ENCODE measurements around the gene STAT5B. TPM values are rescaled to one million over a fixed set of nuclear protein-coding genes. Genes with fewer than 3 reads are reported as not detected.
"Not testable (repeated sequence)": the region's sequence is repeated elsewhere in the genome, so short reads cannot be mapped to it uniquely, and the experiment has no call there.

STAT5B gene
- polyA plus RNA-seq, 3 donors: 28.5 to 103 (median 47.9) TPM

GRCh38 chr17:42240201-42240600 is 36.0 kb downstream of the STAT5B start:
- Mint-ChIP-seq H3K9me3 (no peaks in the 10 kb centered on the region), H3K36me3 (peaks cover 0 to 4% of the 10 kb centered on the region in 2 donors), H3K4me3 (no peak overlapping the region), H3K27me3 (ENCODE audit: low read depth in 3 of 3) (no peaks in the 10 kb centered on the region), H3K4me1 (peaks cover 8% of the 10 kb centered on the region), H3K27ac (no peak overlapping the region)
- peaks cover 95% of the 10 kb centered on the region for H3K79me2 ChIP-seq (ENCODE audit: insufficient read depth, low read length)
- H3K9me3 ChIP-seq (replicated peaks in 1 of 2; ENCODE audit: control insufficient read depth in 1 of 2, insufficient read depth in 1 of 2, low read length in 2 of 2): no peaks in the 10 kb centered on the region
- H3K27me3 ChIP-seq (ENCODE audit: control insufficient read depth in 2 of 2, insufficient read depth in 2 of 2, low read length in 2 of 2): no peaks in the 10 kb centered on the region
- no peak overlapping the region for H3K27ac ChIP-seq (ENCODE audit: low read depth in 1 of 2, low read length in 2 of 2)
- H3K4me2 ChIP-seq (replicated peaks; ENCODE audit: extremely low read depth, low read length, poor library complexity, severe bottlenecking): no peak overlapping the region
- H3K36me3 ChIP-seq (replicated peaks in 1 of 2; ENCODE audit: control insufficient read depth in 1 of 2, insufficient read depth in 2 of 2, low read length in 2 of 2): no peaks in the 10 kb centered on the region
- no peak for DNase-seq
- H2AFZ ChIP-seq (ENCODE audit: insufficient read depth, low read depth, low read length, poor library complexity, severe bottlenecking): no peak overlapping the region
- peaks cover 85% of the 10 kb centered on the region for H4K20me1 ChIP-seq (ENCODE audit: insufficient read depth, low read length)
- H3K4me3 ChIP-seq (replicated peaks in 1 of 3; ENCODE audit: low read depth in 2 of 3, low read length in 3 of 3): no peak overlapping the region
- 98% methylated on average over 3 of the region's 5 CpGs for WGBS (ENCODE audit: insufficient coverage)
- intact Hi-C loops (cut with micrococcal nuclease): no loop called here
- no peak overlapping the region for H3K9ac ChIP-seq (ENCODE audit: insufficient read depth, low read length, poor library complexity, severe bottlenecking)
- H3K4me1 ChIP-seq (ENCODE audit: control insufficient read depth in 1 of 2, insufficient read depth in 2 of 2, low read length in 2 of 2): peaks cover 0 to 4% of the 10 kb centered on the region in 2 donors
- TF ChIP-seq, protein P1, sequence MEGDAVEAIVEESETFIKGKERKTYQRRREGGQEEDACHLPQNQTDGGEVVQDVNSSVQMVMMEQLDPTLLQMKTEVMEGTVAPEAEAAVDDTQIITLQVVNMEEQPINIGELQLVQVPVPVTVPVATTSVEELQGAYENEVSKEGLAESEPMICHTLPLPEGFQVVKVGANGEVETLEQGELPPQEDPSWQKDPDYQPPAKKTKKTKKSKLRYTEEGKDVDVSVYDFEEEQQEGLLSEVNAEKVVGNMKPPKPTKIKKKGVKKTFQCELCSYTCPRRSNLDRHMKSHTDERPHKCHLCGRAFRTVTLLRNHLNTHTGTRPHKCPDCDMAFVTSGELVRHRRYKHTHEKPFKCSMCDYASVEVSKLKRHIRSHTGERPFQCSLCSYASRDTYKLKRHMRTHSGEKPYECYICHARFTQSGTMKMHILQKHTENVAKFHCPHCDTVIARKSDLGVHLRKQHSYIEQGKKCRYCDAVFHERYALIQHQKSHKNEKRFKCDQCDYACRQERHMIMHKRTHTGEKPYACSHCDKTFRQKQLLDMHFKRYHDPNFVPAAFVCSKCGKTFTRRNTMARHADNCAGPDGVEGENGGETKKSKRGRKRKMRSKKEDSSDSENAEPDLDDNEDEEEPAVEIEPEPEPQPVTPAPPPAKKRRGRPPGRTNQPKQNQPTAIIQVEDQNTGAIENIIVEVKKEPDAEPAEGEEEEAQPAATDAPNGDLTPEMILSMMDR (IDR thresholded peaks at IDR 0.05): no peak

GRCh38 chr17:42239576-42239975 is 36.6 kb downstream of the STAT5B start:
- H4K20me1 ChIP-seq (ENCODE audit: insufficient read depth, low read length): peaks cover 91% of the 10 kb centered on the region
- peaks cover 14% of the 10 kb centered on the region for H3K4me1 Mint-ChIP-seq
- H3K79me2 ChIP-seq (ENCODE audit: insufficient read depth, low read length): peaks cover 95% of the 10 kb centered on the region
- H3K4me2 ChIP-seq (replicated peaks; ENCODE audit: extremely low read depth, low read length, poor library complexity, severe bottlenecking); H3K9ac ChIP-seq (ENCODE audit: insufficient read depth, low read length, poor library complexity, severe bottlenecking); intact Hi-C loops (cut with micrococcal nuclease); H3K4me1 ChIP-seq (ENCODE audit: control insufficient read depth in 1 of 2, insufficient read depth in 2 of 2, low read length in 2 of 2); H3K9me3 Mint-ChIP-seq; H3K27me3 ChIP-seq (ENCODE audit: control insufficient read depth in 2 of 2, insufficient read depth in 2 of 2, low read length in 2 of 2); DNase-seq; H3K4me3 ChIP-seq (replicated peaks in 1 of 3; ENCODE audit: low read depth in 2 of 3, low read length in 3 of 3); H3K36me3 Mint-ChIP-seq; H3K9me3 ChIP-seq (replicated peaks in 1 of 2; ENCODE audit: control insufficient read depth in 1 of 2, insufficient read depth in 1 of 2, low read length in 2 of 2); H3K4me3 Mint-ChIP-seq; H2AFZ ChIP-seq (ENCODE audit: insufficient read depth, low read depth, low read length, poor library complexity, severe bottlenecking); H3K27me3 Mint-ChIP-seq (ENCODE audit: low read depth in 3 of 3); H3K27ac ChIP-seq (ENCODE audit: low read depth in 1 of 2, low read length in 2 of 2); H3K36me3 ChIP-seq (replicated peaks in 1 of 2; ENCODE audit: control insufficient read depth in 1 of 2, insufficient read depth in 2 of 2, low read length in 2 of 2): not testable (repeated sequence)
- WGBS (ENCODE audit: insufficient coverage): 100% methylated on average over 3 of the region's 7 CpGs
- peak overlapping the region in 1 of 7 donors; percentile 16 for H3K27ac Mint-ChIP-seq
